NCI-H146 (cell line): ENCODE measurements around the gene FMO2.

ENCODE experiments used
- DNase-seq: peaks from one replicate; lab custom pipeline; 2025; lab: John Stamatoyannopoulos, UW

FMO2 gene

GRCh38 chr1:171174560-171175294 lies 10.4 kb upstream of the FMO2 start:
- DNase-seq: no peak

- no peak for DNase-seq
These were observed 7.8 kb upstream of the FMO2 start for GRCh38 chr1:171177261-171177660.

- DNase-seq: no peak
These were observed 5.5 kb upstream of the FMO2 start for GRCh38 chr1:171179318-171180227.

GRCh38 chr1:171180670-171181069 lies 4.4 kb upstream of the FMO2 start:
- DNase-seq: no peak

- peak; percentile 53 for DNase-seq
These were observed 3.5 kb downstream of the FMO2 start for GRCh38 chr1:171188388-171189266.

- DNase-seq: no peak
These were observed 6.9 kb downstream of the FMO2 start for GRCh38 chr1:171191992-171192391.

GRCh38 chr1:171195767-171196166 lies 10.7 kb downstream of the FMO2 start:
- no peak for DNase-seq

GRCh38 chr1:171196351-171196750 lies 11.3 kb downstream of the FMO2 start:
- no peak for DNase-seq

- no peak for DNase-seq
These were observed 13.0 kb downstream of the FMO2 start for GRCh38 chr1:171198081-171198480.

GRCh38 chr1:171204296-171204695 lies 19.2 kb downstream of the FMO2 start:
- no peak for DNase-seq

- DNase-seq: no peak
These were observed 21.3 kb downstream of the FMO2 start for GRCh38 chr1:171206204-171206977.

- DNase-seq: no peak
These were observed 21.9 kb downstream of the FMO2 start for GRCh38 chr1:171206978-171207355.

GRCh38 chr1:171207377-171207776 lies 22.3 kb downstream of the FMO2 start:
- no peak for DNase-seq

GRCh38 chr1:171210355-171210754 lies 25.3 kb downstream of the FMO2 start:
- no peak for DNase-seq

- no peak for DNase-seq
These were observed 27.7 kb downstream of the FMO2 start for GRCh38 chr1:171212607-171213351.

GRCh38 chr1:171213559-171214454 lies 28.7 kb downstream of the FMO2 start:
- DNase-seq: no peak

GRCh38 chr1:171217658-171218443 lies 32.8 kb downstream of the FMO2 start:
- no peak for DNase-seq

GRCh38 chr1:171218661-171219060 lies 33.6 kb downstream of the FMO2 start:
- no peak for DNase-seq
